ENCODE measurements around the gene NIBAN1.

DNA sequence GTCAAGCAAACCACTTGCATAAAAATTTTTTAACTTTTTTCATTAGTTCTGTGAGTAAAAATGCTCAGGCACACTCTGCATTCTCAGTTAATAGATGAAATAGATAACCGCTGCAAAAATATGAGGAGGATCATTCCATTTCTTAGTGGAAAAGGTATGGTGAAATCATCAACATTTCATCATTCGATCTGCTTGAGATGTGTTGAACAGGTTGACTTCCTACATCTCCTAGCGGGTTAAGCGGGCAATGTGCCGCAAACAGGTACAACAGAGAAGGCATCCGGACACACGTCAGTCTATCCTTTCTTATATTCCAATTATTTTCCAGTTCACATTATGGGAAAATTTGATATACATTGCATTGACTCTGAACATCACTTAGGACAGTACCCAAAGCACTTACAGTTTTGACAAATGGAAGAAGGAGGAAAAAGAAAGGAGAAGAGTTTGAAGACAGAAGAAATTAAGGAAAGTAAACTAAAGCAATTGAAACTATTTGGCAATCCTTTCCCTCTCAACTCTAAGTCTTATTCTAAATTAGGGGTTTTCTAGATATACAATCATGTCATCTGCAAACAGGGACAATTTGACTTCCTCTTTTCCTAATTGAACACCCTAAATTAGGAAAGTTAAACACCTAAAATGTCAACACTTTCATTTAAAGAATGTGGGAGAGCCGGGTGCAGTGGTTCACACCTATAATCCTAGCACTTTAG, 33.5 kb downstream of the NIBAN1 start:
- TF ChIP-seq, protein P1, sequence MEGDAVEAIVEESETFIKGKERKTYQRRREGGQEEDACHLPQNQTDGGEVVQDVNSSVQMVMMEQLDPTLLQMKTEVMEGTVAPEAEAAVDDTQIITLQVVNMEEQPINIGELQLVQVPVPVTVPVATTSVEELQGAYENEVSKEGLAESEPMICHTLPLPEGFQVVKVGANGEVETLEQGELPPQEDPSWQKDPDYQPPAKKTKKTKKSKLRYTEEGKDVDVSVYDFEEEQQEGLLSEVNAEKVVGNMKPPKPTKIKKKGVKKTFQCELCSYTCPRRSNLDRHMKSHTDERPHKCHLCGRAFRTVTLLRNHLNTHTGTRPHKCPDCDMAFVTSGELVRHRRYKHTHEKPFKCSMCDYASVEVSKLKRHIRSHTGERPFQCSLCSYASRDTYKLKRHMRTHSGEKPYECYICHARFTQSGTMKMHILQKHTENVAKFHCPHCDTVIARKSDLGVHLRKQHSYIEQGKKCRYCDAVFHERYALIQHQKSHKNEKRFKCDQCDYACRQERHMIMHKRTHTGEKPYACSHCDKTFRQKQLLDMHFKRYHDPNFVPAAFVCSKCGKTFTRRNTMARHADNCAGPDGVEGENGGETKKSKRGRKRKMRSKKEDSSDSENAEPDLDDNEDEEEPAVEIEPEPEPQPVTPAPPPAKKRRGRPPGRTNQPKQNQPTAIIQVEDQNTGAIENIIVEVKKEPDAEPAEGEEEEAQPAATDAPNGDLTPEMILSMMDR (IDR thresholded peaks at IDR 0.05; ENCODE audit: low read depth, low read length): no peak
- TF ChIP-seq EZH2phosphoT487 (IDR thresholded peaks at IDR 0.05; ENCODE audit: low read depth): no peak

Data from OCI-LY3 (cell line).